GM12878 (cell line): ENCODE data around the gene CHD9. TPM values are rescaled to one million over a fixed set of nuclear protein-coding genes. Genes with fewer than 3 reads are reported as not detected.
A peak's percentile ranks its signal among the peaks of the same experiment; 100 is the strongest.

Experiments used
- ATAC-seq: fragments of 200-7000 bp; cut with Tn5 transposase; 3 replicates; pipeline ENCODE4 v1.9.1; 2020; ENCODE audit warnings: mild to moderate bottlenecking, moderate library complexity
- BruUV-seq: library from RNA; stranded (reverse); fragments of 400-500 nt; replicated peaks from 2 replicates; lab custom pipeline; 2021; lab: Mats Ljungman, UMichigan
- CTCF ChIA-PET: fragments of 300-600 bp; sonication (Branson Sonifier 250); formaldehyde crosslinking; extraction: SDS; loops from one replicate; lab custom pipeline; 2021; ENCODE audit warnings: inconsistent platforms; lab: Yijun Ruan, JAX
- POLR2A ChIA-PET: fragments of 350-600 bp; formaldehyde crosslinking; extraction: SDS; loops from one replicate; lab custom pipeline; 2021; ENCODE audit warnings: inconsistent platforms; lab: Charles Lee
- RAD21 ChIA-PET: fragments of 300-600 bp; sonication (Branson Sonifier 250); formaldehyde crosslinking; loops from one replicate; lab custom pipeline; 2023; ENCODE audit warnings: antibody characterized with exemption; ENCODE audit not compliant: unreplicated experiment; lab: Charles Lee
- SMC1A ChIA-PET: fragments of 300-600 bp; sonication (Branson Sonifier 250); formaldehyde crosslinking; loops from one replicate; lab custom pipeline; 2023; ENCODE audit not compliant: unreplicated experiment, uncharacterized antibody; lab: Charles Lee
- DNase-seq: peaks from one replicate; pipeline ENCODE4 v3.0.0-alpha.2; 2011; ENCODE audit warnings: low read depth, low spot score
- FAIRE-seq: peaks from 3 replicates; lab custom pipeline; 2011; peaks lifted over from hg19 to GRCh38; lab: Jason Lieb, UNC
- H2AFZ ChIP-seq: 2 replicates; pipeline ENCODE4 v1.6.0; 2011; ENCODE audit warnings: low read depth, low read length, control low read depth; ENCODE audit not compliant: control insufficient read depth
- H3K27ac ChIP-seq: 2 replicates; pipeline ENCODE4 v1.5.1; 2011; ENCODE audit warnings: control low read depth; ENCODE audit not compliant: control insufficient read depth, insufficient read depth
- H3K27me3 ChIP-seq, 2 experiments: replicated peaks in 1 of 2; 2 replicates each; pipeline versions ENCODE4 v1.6.0 to v1.6.1; 2011; ENCODE audit warnings: low read length in 1 of 2; ENCODE audit not compliant: control insufficient read depth in 2 of 2, insufficient read depth in 2 of 2
- H3K36me3 ChIP-seq, 2 experiments: 2 replicates each; pipeline ENCODE4 v1.5.1; 2011; ENCODE audit warnings: low read length in 1 of 2; ENCODE audit not compliant: control insufficient read depth in 2 of 2, insufficient read depth in 2 of 2
- H3K4me1 ChIP-seq: 2 replicates; pipeline ENCODE4 v1.6.1; 2011; ENCODE audit warnings: mild to moderate bottlenecking, low read length, moderate library complexity, mixed read lengths; ENCODE audit not compliant: control insufficient read depth, insufficient read depth
- H3K4me2 ChIP-seq: 2 replicates; pipeline ENCODE4 v1.6.0; 2011; ENCODE audit warnings: control low read depth; ENCODE audit not compliant: control insufficient read depth, insufficient read depth
- H3K4me3 ChIP-seq: fragments of 200-600 bp; sonication (generic); 2 replicates; pipeline ENCODE4 v1.5.1; 2016
- H3K79me2 ChIP-seq: 2 replicates; pipeline ENCODE4 v1.6.0; 2011; ENCODE audit warnings: low read length; ENCODE audit not compliant: control insufficient read depth, insufficient read depth
- H3K9ac ChIP-seq: 2 replicates; pipeline ENCODE4 v1.8.0; 2011; ENCODE audit warnings: low read length, control low read depth, mixed read lengths; ENCODE audit not compliant: control insufficient read depth, insufficient read depth
- H3K9me3 ChIP-seq: replicated peaks from 3 replicates; pipeline ENCODE4 v1.5.1; 2011; ENCODE audit warnings: mild to moderate bottlenecking, low read length; ENCODE audit not compliant: control insufficient read depth, insufficient read depth
- H4K20me1 ChIP-seq: 2 replicates; pipeline ENCODE4 v1.6.0; 2011; ENCODE audit not compliant: control insufficient read depth, insufficient read depth
- ASH2L ChIP-seq: fragments of 300-600, 200-600 bp; sonication (generic); IDR thresholded peaks from 2 replicates; pipeline ENCODE4 v1.6.1; 2017; ENCODE audit warnings: low read depth, mild to moderate bottlenecking, borderline replicate concordance
- ATF7 ChIP-seq: fragments of 450-650 bp; IDR thresholded peaks from 2 replicates; pipeline ENCODE4 v1.6.1; 2016; ENCODE audit warnings: low read depth, mild to moderate bottlenecking
- CHD4 ChIP-seq: fragments of 200-600 bp; sonication (generic); IDR thresholded peaks from 2 replicates; pipeline ENCODE4 v1.6.1; 2016; ENCODE audit warnings: mild to moderate bottlenecking
- EED ChIP-seq: sonication (generic); IDR thresholded peaks from 2 replicates; pipeline ENCODE4 v1.6.1; 2016; ENCODE audit warnings: antibody characterized with exemption, low read depth
- GABPA ChIP-seq: IDR thresholded peaks from 2 replicates; pipeline ENCODE4 v1.6.1; 2014; ENCODE audit warnings: antibody characterized with exemption, low read depth, mild to moderate bottlenecking, inconsistent platforms
- HDAC2 ChIP-seq: fragments of 200-600 bp; sonication (generic); IDR thresholded peaks from 2 replicates; pipeline ENCODE4 v1.6.1; 2017
- KAT2A ChIP-seq: conservative IDR thresholded peaks from 2 replicates; pipeline ENCODE4 v1.6.1; 2011; ENCODE audit warnings: low read depth, low read length; ENCODE audit not compliant: control insufficient read depth
- KLF5 ChIP-seq: fragments of 450-650 bp; IDR thresholded peaks from 2 replicates; pipeline ENCODE4 v1.6.1; 2014; ENCODE audit warnings: mild to moderate bottlenecking; ENCODE audit not compliant: partially characterized antibody
- LARP7 ChIP-seq: fragments of 450-650 bp; IDR thresholded peaks from 2 replicates; pipeline ENCODE4 v1.6.1; 2017; ENCODE audit warnings: mild to moderate bottlenecking
- MXI1 ChIP-seq: fragments of 150-350 bp; IDR thresholded peaks from 2 replicates; pipeline ENCODE4 v1.6.1; 2011; ENCODE audit warnings: low read depth, mild to moderate bottlenecking, inconsistent platforms, low read length, improper control_type of control experiment
- NFXL1 ChIP-seq: fragments of 450-650 bp; IDR thresholded peaks from 2 replicates; pipeline ENCODE4 v1.6.1; 2017; ENCODE audit warnings: antibody characterized with exemption, mild to moderate bottlenecking, borderline replicate concordance
- SP1 ChIP-seq: IDR thresholded peaks from one replicate; pipeline ENCODE4 v1.6.1; 2011; ENCODE audit warnings: low read depth, low read length
- ZNF207 ChIP-seq: fragments of 450-650 bp; IDR thresholded peaks from 2 replicates; pipeline ENCODE4 v1.6.1; 2014; ENCODE audit warnings: antibody characterized with exemption, mild to moderate bottlenecking, borderline replicate concordance
- ZNF217 ChIP-seq: fragments of 450-650 bp; IDR thresholded peaks from 2 replicates; pipeline ENCODE4 v1.6.1; 2017; ENCODE audit warnings: antibody characterized with exemption, mild to moderate bottlenecking
- ZNF24 ChIP-seq: fragments of 450-650 bp; IDR thresholded peaks from 2 replicates; pipeline ENCODE4 v1.6.1; 2017; ENCODE audit warnings: antibody characterized with exemption, mild to moderate bottlenecking
- ZZZ3 ChIP-seq: IDR thresholded peaks from 2 replicates; pipeline ENCODE4 v1.6.1; 2011; ENCODE audit warnings: low read depth; ENCODE audit not compliant: control insufficient read depth, insufficient read length
- WGBS: methylation state at CpG from one replicate; pipeline ENCODE4 v1.1.6; 2016; ENCODE audit warnings: low lambda C conversion rate; ENCODE audit not compliant: insufficient replicate concordance, insufficient coverage; ENCODE audit errors: missing lambda C conversion rate; 5-methylcytosine and 5-hydroxymethylcytosine counted together
- in situ Hi-C: fragments of 300-500 bp; cut with MboI; formaldehyde crosslinking; loops from 9 replicates; pipeline ENCODE4 v1.14.3; 2018; ENCODE audit warnings: mixed read lengths
- intact Hi-C: fragments of 100-400 bp; cut with micrococcal nuclease; formaldehyde crosslinking; loops from one replicate; pipeline ENCODE4 v1.14.2; 2022; ENCODE audit not compliant: unreplicated experiment
- polyA plus RNA-seq, 11 experiments: library from polyadenylated mRNA; depleted of rRNA in 4 of 11; unstranded in 6 of 11; stranded (reverse) in 5 of 11; fragments of >200 nt; fragmentation: Nextera tagmentation in 4 of 11; fragmentation: Illumina TruSeq in 1 of 11; extraction: Ambion mirVana in 4 of 11; extraction: Trizol in 1 of 11; gene quantifications; 1 replicate in 1 of 11; 2 replicates in 10 of 11; pipeline versions ENCODE4 v1.2.1 to v1.2.3, GENCODE V29; 2011 to 2016; ENCODE audit warnings: inconsistent platforms in 2 of 11, missing spikeins in 2 of 11, low read depth in 1 of 11
- total RNA-seq, 4 experiments: library from RNA; depleted of rRNA in 3 of 4; stranded (reverse); fragments of >200 nt in 3 of 4; fragmentation: Illumina TruSeq in 1 of 4; extraction: Trizol in 1 of 4; gene quantifications; 2 replicates each; pipeline versions ENCODE4 v1.2.1 to v1.2.3, GENCODE V29; 2013 to 2021
- TF ChIP-seq, protein P1 (sequence below): fragments of 450-650 bp; IDR thresholded peaks from 2 replicates; pipeline ENCODE4 v1.6.1; 2017; ENCODE audit warnings: low read depth, mild to moderate bottlenecking, moderate library complexity
- TF ChIP-seq, protein P2 (sequence below): fragments of 150-350 bp; IDR thresholded peaks from 2 replicates; pipeline ENCODE4 v1.6.1; 2014; ENCODE audit warnings: mild to moderate bottlenecking, low read depth, low read length

The CHD9 gene
- total and polyA plus RNA-seq, 10 of the 15 experiments (the other 5 are each of a cell fraction or from before 2014, with no cell fraction given), result 29.2 to 95.7 (median 54.3) TPM

DNA sequence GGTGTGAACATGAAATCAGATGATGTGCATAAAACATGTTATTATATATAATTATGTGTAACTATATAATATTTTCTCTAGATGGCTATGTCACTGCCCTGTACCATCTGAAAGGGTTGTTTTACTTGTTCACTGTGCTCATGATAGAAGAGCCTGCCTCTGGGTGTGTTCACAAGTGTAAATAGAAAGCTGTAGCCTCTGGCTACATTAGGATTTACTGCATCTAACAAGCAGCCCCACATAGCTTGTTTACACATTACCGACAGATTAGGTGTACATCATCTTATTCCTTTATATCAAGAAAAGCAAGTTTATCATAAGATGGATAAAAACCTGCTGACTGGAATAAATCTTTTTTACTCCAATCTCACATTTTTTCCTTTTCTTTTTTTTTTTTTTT is 46.1 kb downstream of the CHD9 start:
- ATAC-seq, result no peak
- Histone ChIP-seq H3K9ac (no peak overlapping the region), H3K79me2 (peaks cover 48% of the 10 kb centered on the region), H3K36me3 (no peaks in the 10 kb centered on the region; a peak in 2 of 4 replicates), H2AFZ (no peak overlapping the region), H3K4me2 (peak overlapping the region; percentile 70; the same call in 1 of the 2 replicates), H3K27ac (peak overlapping the region; percentile 96; the same call in 1 of the 2 replicates), H3K27me3 (no peaks in the 10 kb centered on the region), H4K20me1 (no peaks in the 10 kb centered on the region), H3K4me1 (peaks cover 25% of the 10 kb centered on the region), H3K9me3 (no peaks in the 10 kb centered on the region), H3K4me3 (no peak overlapping the region)
- WGBS, result 94% methylated on average over 1 of the region's 1 CpG
- ChIA-PET POLR2A (interaction anchor here (0.6 to 6.8 kb wide), 10 partner anchors 11 to 430 kb away, joined by 3 to 142 read pairs (median 4); partner anchors contain the start of gene CHD9), SMC1A (interaction anchor here (0.9 to 11.1 kb wide), 9 partner anchors 9 to 108 kb away, joined by 3 to 270 read pairs (median 9); partner anchors contain the start of gene CHD9), CTCF (interaction anchor here (1.0 to 3.3 kb wide), 7 partner anchors 11 to 61 kb away, joined by 3 to 17 read pairs (median 4); no protein-coding TSS in a partner anchor), RAD21 (interaction anchor here (0.6 to 10.4 kb wide), 10 partner anchors 9 to 107 kb away, joined by 3 to 107 read pairs (median 4); partner anchors contain the start of gene CHD9)
- BruUV-seq, result no TSS peak
- intact Hi-C loops (no loop called here), in situ Hi-C loops (no loop called here)
- TF ChIP-seq ZNF207 (no peak), SP1 (no peak), CHD4 (no peak), ASH2L (no peak), ATF7 (no peak), ZNF24 (no peak), ZNF217 (no peak), LARP7 (no peak), HDAC2 (no peak), ZZZ3 (no peak), KLF5 (no peak), EED (no peak), NFXL1 (no peak), GABPA (no peak), MXI1 (no peak), KAT2A (no peak)
- TF ChIP-seq, protein P1, sequence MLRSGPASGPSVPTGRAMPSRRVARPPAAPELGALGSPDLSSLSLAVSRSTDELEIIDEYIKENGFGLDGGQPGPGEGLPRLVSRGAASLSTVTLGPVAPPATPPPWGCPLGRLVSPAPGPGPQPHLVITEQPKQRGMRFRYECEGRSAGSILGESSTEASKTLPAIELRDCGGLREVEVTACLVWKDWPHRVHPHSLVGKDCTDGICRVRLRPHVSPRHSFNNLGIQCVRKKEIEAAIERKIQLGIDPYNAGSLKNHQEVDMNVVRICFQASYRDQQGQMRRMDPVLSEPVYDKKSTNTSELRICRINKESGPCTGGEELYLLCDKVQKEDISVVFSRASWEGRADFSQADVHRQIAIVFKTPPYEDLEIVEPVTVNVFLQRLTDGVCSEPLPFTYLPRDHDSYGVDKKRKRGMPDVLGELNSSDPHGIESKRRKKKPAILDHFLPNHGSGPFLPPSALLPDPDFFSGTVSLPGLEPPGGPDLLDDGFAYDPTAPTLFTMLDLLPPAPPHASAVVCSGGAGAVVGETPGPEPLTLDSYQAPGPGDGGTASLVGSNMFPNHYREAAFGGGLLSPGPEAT, result no peak
- TF ChIP-seq, protein P2, sequence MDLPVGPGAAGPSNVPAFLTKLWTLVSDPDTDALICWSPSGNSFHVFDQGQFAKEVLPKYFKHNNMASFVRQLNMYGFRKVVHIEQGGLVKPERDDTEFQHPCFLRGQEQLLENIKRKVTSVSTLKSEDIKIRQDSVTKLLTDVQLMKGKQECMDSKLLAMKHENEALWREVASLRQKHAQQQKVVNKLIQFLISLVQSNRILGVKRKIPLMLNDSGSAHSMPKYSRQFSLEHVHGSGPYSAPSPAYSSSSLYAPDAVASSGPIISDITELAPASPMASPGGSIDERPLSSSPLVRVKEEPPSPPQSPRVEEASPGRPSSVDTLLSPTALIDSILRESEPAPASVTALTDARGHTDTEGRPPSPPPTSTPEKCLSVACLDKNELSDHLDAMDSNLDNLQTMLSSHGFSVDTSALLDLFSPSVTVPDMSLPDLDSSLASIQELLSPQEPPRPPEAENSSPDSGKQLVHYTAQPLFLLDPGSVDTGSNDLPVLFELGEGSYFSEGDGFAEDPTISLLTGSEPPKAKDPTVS, result no peak
- FAIRE-seq, result no peak
- DNase-seq, result no peak
